Ovary (tissue), 3 donors: ENCODE results near the gene OR8B12.

Experiments
- CTCF ChIP-seq, 3 donors: fragments of 450-650 bp in 2 of 3; fragments of 200-600 bp in 1 of 3; IDR thresholded peaks; one replicate each; pipeline versions ENCODE4 v1.5.1 to v1.8.0; 2016 to 2022; ENCODE audit warnings: antibody characterized with exemption in 3 of 3, mild to moderate bottlenecking in 1 of 3
- POLR2A ChIP-seq: fragments of 450-650 bp; IDR thresholded peaks from one replicate; pipeline ENCODE4 v1.6.1; 2017; ENCODE audit warnings: antibody characterized with exemption, mild to moderate bottlenecking, moderate library complexity
- donor health status: DM: no; HTN: no; CAD: no.

- TF ChIP-seq POLR2A, result no peak
- no peak for TF ChIP-seq CTCF (IDR thresholded peaks at IDR 0.05)
These were observed 9.8 kb downstream of the OR8B12 start for GRCh38 chr11:124533626-124534025.
